ENCODE measurements around the gene NEK1. TPM values are rescaled to one million over a fixed set of nuclear protein-coding genes. Genes with fewer than 3 reads are reported as not detected.

The NEK1 gene
- total and polyA plus RNA-seq, 2 donors (not counting 1 experiment from before 2014, with no cell fraction given): 3.3 to 21.4 TPM

DNA sequence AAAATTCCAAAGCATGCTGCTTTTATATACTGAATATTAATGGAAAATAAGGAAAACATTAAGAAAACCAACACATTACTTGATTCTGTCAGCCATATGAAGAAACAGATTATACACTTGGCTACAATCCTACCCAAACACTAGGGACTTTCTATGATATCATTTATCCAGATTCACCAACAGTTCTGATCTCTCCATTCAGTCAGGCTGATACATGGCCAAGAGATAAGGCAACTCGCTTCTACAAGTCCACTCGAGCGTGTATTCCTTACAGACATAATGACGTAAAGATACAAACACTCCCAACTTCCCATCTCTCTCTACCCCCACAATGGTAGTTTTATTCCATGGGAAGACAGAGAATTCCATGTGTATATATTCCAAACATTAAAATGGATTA lies 44.5 kb downstream of the NEK1 start:
- DNase-seq: no peak
- Mint-ChIP-seq H3K9me3 (ENCODE audit: insufficient read depth) (no peaks in the 10 kb centered on the region), H3K4me3 (no peak overlapping the region), H3K4me1 (peaks cover 14% of the 10 kb centered on the region), H3K27me3 (no peaks in the 10 kb centered on the region), H3K27ac (no peak overlapping the region)
- TF ChIP-seq, protein P1, sequence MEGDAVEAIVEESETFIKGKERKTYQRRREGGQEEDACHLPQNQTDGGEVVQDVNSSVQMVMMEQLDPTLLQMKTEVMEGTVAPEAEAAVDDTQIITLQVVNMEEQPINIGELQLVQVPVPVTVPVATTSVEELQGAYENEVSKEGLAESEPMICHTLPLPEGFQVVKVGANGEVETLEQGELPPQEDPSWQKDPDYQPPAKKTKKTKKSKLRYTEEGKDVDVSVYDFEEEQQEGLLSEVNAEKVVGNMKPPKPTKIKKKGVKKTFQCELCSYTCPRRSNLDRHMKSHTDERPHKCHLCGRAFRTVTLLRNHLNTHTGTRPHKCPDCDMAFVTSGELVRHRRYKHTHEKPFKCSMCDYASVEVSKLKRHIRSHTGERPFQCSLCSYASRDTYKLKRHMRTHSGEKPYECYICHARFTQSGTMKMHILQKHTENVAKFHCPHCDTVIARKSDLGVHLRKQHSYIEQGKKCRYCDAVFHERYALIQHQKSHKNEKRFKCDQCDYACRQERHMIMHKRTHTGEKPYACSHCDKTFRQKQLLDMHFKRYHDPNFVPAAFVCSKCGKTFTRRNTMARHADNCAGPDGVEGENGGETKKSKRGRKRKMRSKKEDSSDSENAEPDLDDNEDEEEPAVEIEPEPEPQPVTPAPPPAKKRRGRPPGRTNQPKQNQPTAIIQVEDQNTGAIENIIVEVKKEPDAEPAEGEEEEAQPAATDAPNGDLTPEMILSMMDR (IDR thresholded peaks at IDR 0.05): no peak
- no peak for TF ChIP-seq EZH2 (IDR thresholded peaks at IDR 0.05; ENCODE audit: borderline replicate concordance, insufficient read depth, low read depth, low read length, poor library complexity, severe bottlenecking)
- Histone ChIP-seq H3K4me2 (replicated peaks; ENCODE audit: low read depth, low read length, poor library complexity, severe bottlenecking) (no peak overlapping the region), H3K9me3 (ENCODE audit: control extremely low read depth in 1 of 3, control insufficient read depth in 2 of 3, insufficient read depth in 1 of 3, low read length in 2 of 3) (no peaks in the 10 kb centered on the region), H4K20me1 (ENCODE audit: control insufficient read depth, insufficient read depth, low read length, poor library complexity, severe bottlenecking) (no peaks in the 10 kb centered on the region), H2AFZ (ENCODE audit: insufficient read depth, low read depth, low read length, poor library complexity, severe bottlenecking) (no peak overlapping the region), H3K9ac (ENCODE audit: low read length) (no peak overlapping the region), H3K36me3 (replicated peaks in 1 of 2; ENCODE audit: control extremely low read depth in 1 of 2, control insufficient read depth in 1 of 2, extremely low read depth in 1 of 2, insufficient read depth in 2 of 2, low read length in 1 of 2) (peaks cover 0 to 2% of the 10 kb centered on the region in 2 experiments), H3K27ac (ENCODE audit: low read length in 2 of 2) (no peak overlapping the region), H3K79me2 (ENCODE audit: control insufficient read depth, insufficient read depth, low read length) (no peaks in the 10 kb centered on the region), H3K4me1 (ENCODE audit: control insufficient read depth in 2 of 2, insufficient read depth in 2 of 2, low read length in 2 of 2) (peaks cover 3 to 5% of the 10 kb centered on the region in 2 donors), H3K27me3 (replicated peaks in 1 of 4; ENCODE audit: control extremely low read depth in 1 of 4, control insufficient read depth in 3 of 4, insufficient read depth in 4 of 4, low read length in 3 of 4) (no peaks in the 10 kb centered on the region), H3K4me3 (ENCODE audit: control extremely low read depth in 1 of 5, extremely low read depth in 1 of 5, insufficient read depth in 1 of 5, low read depth in 2 of 5, low read length in 4 of 5) (no peak overlapping the region)
- no peak for ATAC-seq (ENCODE audit: low read depth)
- no CpG with 5 or more reads among the region's 4 CpGs for WGBS (ENCODE audit: insufficient coverage)
- intact Hi-C loops (cut with micrococcal nuclease): loop anchor here (5.0 to 10.0 kb wide), 3 partner anchors 556 to 1383 kb away; partner anchors contain the start of gene CBR4
- POLR2A ChIA-PET: no interaction called here
- CTCF ChIA-PET: interaction anchor here (4.0 kb wide), 1 partner anchor 646 kb away, joined by 67 read pairs; no protein-coding TSS in a partner anchor

DNA sequence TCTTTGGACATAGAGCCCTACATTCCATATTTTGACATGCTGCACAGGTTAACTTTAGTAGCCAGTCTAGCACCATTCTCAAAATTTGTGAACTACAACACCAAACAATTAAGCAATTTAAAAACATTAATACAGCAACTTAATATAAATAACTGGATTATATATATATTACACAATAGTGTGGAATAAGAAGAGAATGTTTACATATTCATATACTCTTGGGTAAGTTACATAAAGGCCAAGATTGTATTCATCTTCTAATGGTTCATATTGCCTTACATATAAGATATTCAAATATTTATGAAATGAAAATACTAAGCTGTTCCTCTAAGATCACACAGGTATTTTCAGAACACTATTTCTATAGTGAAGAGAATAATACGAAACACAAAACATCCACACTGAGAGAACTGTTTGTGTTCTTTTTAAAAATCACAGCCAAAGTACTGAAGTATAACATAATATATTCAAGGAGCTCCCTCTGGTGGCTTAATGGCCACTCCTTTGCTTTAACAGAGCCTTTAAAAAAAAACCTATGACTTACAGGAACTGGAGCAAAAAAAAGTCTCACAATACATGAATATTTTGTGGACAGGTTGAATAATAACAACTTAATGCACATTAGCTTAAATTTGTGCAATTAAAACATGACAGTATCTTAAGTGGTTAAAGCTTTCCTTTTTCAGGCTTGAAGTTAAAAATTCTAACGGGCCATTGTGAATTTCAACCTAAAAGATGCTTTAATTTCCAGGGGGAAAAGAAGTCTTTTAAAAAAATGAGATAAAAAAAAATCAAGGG lies 46.2 kb downstream of the NEK1 start:
- peak; percentile 41 for ATAC-seq (ENCODE audit: low read depth)
- no peak overlapping the region for H3K27ac Mint-ChIP-seq
- POLR2A ChIA-PET: no interaction called here

More for the DNA sequence above, 46.2 kb downstream of the NEK1 start:
- Histone ChIP-seq H3K27me3 (replicated peaks in 1 of 4; ENCODE audit: control extremely low read depth in 1 of 4, control insufficient read depth in 3 of 4, insufficient read depth in 4 of 4, low read length in 3 of 4) (no peaks in the 10 kb centered on the region), H3K9ac (ENCODE audit: low read length) (no peak overlapping the region), H4K20me1 (ENCODE audit: control insufficient read depth, insufficient read depth, low read length, poor library complexity, severe bottlenecking) (no peaks in the 10 kb centered on the region), H3K4me3 (ENCODE audit: control extremely low read depth in 1 of 5, extremely low read depth in 1 of 5, insufficient read depth in 1 of 5, low read depth in 2 of 5, low read length in 4 of 5) (no peak overlapping the region), H3K4me1 (ENCODE audit: control insufficient read depth in 2 of 2, insufficient read depth in 2 of 2, low read length in 2 of 2) (no peaks in the 10 kb centered on the region), H2AFZ (ENCODE audit: insufficient read depth, low read depth, low read length, poor library complexity, severe bottlenecking) (no peak overlapping the region), H3K4me2 (replicated peaks; ENCODE audit: low read depth, low read length, poor library complexity, severe bottlenecking) (no peak overlapping the region), H3K27ac (ENCODE audit: low read length in 2 of 2) (no peak overlapping the region), H3K9me3 (ENCODE audit: control extremely low read depth in 1 of 3, control insufficient read depth in 2 of 3, insufficient read depth in 1 of 3, low read length in 2 of 3) (no peaks in the 10 kb centered on the region), H3K36me3 (replicated peaks in 1 of 2; ENCODE audit: control extremely low read depth in 1 of 2, control insufficient read depth in 1 of 2, extremely low read depth in 1 of 2, insufficient read depth in 2 of 2, low read length in 1 of 2) (no peaks in the 10 kb centered on the region), H3K79me2 (ENCODE audit: control insufficient read depth, insufficient read depth, low read length) (no peaks in the 10 kb centered on the region)
- TF ChIP-seq, protein P1 (IDR thresholded peaks at IDR 0.05): peak; percentile 84
- TF ChIP-seq EZH2 (IDR thresholded peaks at IDR 0.05; ENCODE audit: borderline replicate concordance, insufficient read depth, low read depth, low read length, poor library complexity, severe bottlenecking): no peak
- DNase-seq: peak; percentile 64
- 100% methylated on average over 1 of the region's 2 CpGs for WGBS (ENCODE audit: insufficient coverage)
- intact Hi-C loops (cut with micrococcal nuclease): loop anchor here (1.0 to 10.0 kb wide), 5 partner anchors 80 to 1381 kb away; partner anchors contain the start of gene CBR4
- no peaks in the 10 kb centered on the region for H3K27me3 Mint-ChIP-seq
- no peak overlapping the region for H3K4me3 Mint-ChIP-seq
- CTCF ChIA-PET: interaction anchor here (0.9 to 4.0 kb wide), 13 partner anchors 10 to 1060 kb away, joined by 3 to 67 read pairs (median 4); no protein-coding TSS in a partner anchor
- no peaks in the 10 kb centered on the region for H3K9me3 Mint-ChIP-seq (ENCODE audit: insufficient read depth)
- peaks cover 4% of the 10 kb centered on the region for H3K4me1 Mint-ChIP-seq

Measured in B cell (primary cell).